ENCODE results near the gene CARD9. TPM values are rescaled to one million over a fixed set of nuclear protein-coding genes. Genes with fewer than 3 reads are reported as not detected.
"Not testable (repeated sequence)": the region's sequence is repeated elsewhere in the genome, so short reads cannot be mapped to it uniquely, and the experiment has no call there.

Gene CARD9
- total RNA-seq, 2 experiments from 2014 or later, result 0.12 to 0.22 TPM

- DNase-seq, result peak; percentile 51
- CTCF ChIA-PET, result interaction anchor here (0.6 to 2.1 kb wide), 5 partner anchors 9 to 493 kb away, joined by 3 to 8 read pairs (median 4); partner anchors contain the start of gene INPP5E
- Mint-ChIP-seq H3K27ac (peak overlapping the region; percentile 95), H3K4me1 (ENCODE audit: low read depth) (peaks cover 64% of the 10 kb centered on the region), H3K4me3 (peak overlapping the region; percentile 88), H3K9me3 (no peaks in the 10 kb centered on the region), H3K27me3 (ENCODE audit: low read depth) (no peaks in the 10 kb centered on the region), H3K36me3 (ENCODE audit: low read depth) (peaks cover 64% of the 10 kb centered on the region)
- intact Hi-C loops (cut with micrococcal nuclease), result loop anchor here (1.0 to 5.0 kb wide), 2 partner anchors 10 to 832 kb away; partner anchors contain the start of genes SNAPC4 and TUBB4B
These were observed 36.3 kb upstream of the CARD9 start for GRCh38 chr9:136409557-136410455.

DNA sequence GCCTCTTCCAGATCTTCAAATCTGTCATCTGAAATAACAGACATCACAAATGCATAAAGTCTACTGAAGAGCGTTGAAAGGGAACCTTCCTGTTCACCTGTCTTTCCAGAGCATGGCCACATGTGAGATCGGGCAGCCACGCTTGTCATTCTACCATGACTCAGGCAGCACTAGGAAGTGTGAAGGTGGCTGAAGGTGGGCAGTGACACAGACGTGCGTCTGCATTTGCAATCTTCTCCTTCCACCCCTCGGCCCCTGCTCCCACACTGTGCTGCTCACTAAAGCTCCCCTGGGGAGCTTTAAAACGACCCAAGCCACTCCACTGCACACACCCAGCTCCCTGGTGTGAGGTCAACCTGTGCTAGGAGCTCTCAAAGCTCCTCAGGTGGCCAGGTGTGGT is 34.4 kb upstream of the CARD9 start:
- intact Hi-C loops (cut with micrococcal nuclease), result no loop called here
- Mint-ChIP-seq H3K9me3 (no peaks in the 10 kb centered on the region), H3K27me3 (ENCODE audit: low read depth) (no peaks in the 10 kb centered on the region), H3K4me3 (peak overlapping the region; percentile 10), H3K27ac (peak overlapping the region; percentile 61), H3K36me3 (ENCODE audit: low read depth) (peaks cover 64% of the 10 kb centered on the region), H3K4me1 (ENCODE audit: low read depth) (peaks cover 76% of the 10 kb centered on the region)
- CTCF ChIA-PET, result no interaction called here
- peak; percentile 65 for DNase-seq

DNA sequence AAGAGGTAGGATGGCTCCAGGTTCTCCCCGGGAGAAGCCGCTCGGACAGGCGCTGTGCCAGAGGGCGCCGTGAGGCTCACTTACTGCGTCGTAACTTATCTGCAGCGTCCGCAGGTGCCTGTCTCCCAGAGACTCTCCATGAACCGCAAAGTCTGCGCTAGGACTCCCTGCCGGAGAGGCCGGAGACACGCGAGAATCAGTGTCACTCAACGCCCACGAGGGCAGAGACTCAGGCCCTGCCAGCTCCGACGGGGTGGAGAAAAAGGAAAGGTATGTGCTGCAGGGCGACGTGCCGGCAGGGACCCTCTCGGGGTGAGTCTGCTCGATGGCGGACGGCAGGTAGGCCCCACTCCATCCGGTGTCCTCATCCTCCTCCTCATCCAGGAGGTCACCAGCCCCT is 33.6 kb upstream of the CARD9 start:
- CTCF ChIA-PET, result interaction anchor here (0.9 kb wide), 1 partner anchor 223 kb away, joined by 4 read pairs; no protein-coding TSS in a partner anchor
- DNase-seq; H3K9me3 Mint-ChIP-seq; H3K4me3 Mint-ChIP-seq; intact Hi-C loops (cut with micrococcal nuclease); H3K27me3 Mint-ChIP-seq (ENCODE audit: low read depth): not testable (repeated sequence)
- Mint-ChIP-seq H3K36me3 (ENCODE audit: low read depth) (peaks cover 65% of the 10 kb centered on the region), H3K27ac (peak overlapping the region; percentile 30), H3K4me1 (ENCODE audit: low read depth) (peaks cover 76% of the 10 kb centered on the region)

- H3K27ac Mint-ChIP-seq, result peak overlapping the region; percentile 98
- not testable (repeated sequence) for H3K27me3 Mint-ChIP-seq (ENCODE audit: low read depth); H3K4me3 Mint-ChIP-seq; DNase-seq; H3K9me3 Mint-ChIP-seq
- peaks cover 74% of the 10 kb centered on the region for H3K4me1 Mint-ChIP-seq (ENCODE audit: low read depth)
- H3K36me3 Mint-ChIP-seq (ENCODE audit: low read depth), result peaks cover 63% of the 10 kb centered on the region
- intact Hi-C loops (cut with micrococcal nuclease), result loop anchor here (2.0 kb wide), 2 partner anchors 33 to 161 kb away; partner anchors contain the start of genes INPP5E and QSOX2
- CTCF ChIA-PET, result interaction anchor here (0.6 to 0.9 kb wide), 2 partner anchors 40 to 224 kb away, joined by 3 to 4 read pairs; no protein-coding TSS in a partner anchor
These were observed 32.4 kb upstream of the CARD9 start for GRCh38 chr9:136405904-136406303.

DNA sequence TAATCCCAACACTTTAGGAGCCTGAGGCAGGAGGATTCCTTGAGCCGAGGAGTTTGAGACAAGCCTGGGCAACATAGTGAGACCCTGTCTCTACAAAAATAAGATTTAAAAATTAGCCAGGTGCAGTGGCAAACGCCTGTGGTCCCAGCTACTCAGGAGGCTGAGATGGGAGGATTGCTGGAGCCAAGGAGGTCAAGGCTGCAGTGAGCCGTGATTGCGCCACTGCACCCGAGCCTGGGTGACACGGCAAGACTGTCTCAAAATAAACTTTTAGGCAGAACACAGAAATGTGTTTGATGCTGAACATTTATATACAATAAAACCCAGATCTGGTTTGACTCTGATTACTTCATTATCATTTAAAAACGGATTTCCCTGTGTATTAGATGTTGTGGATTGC is 32.0 kb upstream of the CARD9 start:
- intact Hi-C loops (cut with micrococcal nuclease), result loop anchor here (2.0 kb wide), 2 partner anchors 33 to 161 kb away; partner anchors contain the start of genes INPP5E and QSOX2
- peaks cover 63% of the 10 kb centered on the region for H3K36me3 Mint-ChIP-seq (ENCODE audit: low read depth)
- no peaks in the 10 kb centered on the region for H3K9me3 Mint-ChIP-seq
- DNase-seq, result no peak
- no peaks in the 10 kb centered on the region for H3K27me3 Mint-ChIP-seq (ENCODE audit: low read depth)
- H3K4me1 Mint-ChIP-seq (ENCODE audit: low read depth), result peaks cover 78% of the 10 kb centered on the region
- H3K27ac Mint-ChIP-seq, result peak overlapping the region; percentile 98
- no peak overlapping the region for H3K4me3 Mint-ChIP-seq
- CTCF ChIA-PET, result no interaction called here

DNA sequence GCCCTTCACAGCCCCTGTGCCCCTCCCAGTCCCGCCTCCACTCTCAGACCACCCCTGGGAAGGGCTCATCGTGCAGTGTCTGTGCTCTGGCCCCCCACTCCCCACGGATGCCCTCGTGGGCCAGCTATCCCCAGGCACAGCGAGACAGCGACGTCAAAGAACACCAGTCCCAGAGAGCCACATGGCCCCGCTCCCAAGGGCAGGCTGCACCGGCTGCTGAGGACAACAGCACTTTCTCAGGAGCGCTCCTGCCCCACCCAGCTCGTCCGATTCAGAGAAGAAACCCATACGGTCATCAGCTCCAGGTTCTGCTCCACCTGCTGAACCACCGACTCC is 31.3 kb upstream of the CARD9 start:
- peak overlapping the region; percentile 60 for H3K4me3 Mint-ChIP-seq
- CTCF ChIA-PET, result no interaction called here
- no peaks in the 10 kb centered on the region for H3K9me3 Mint-ChIP-seq
- H3K36me3 Mint-ChIP-seq (ENCODE audit: low read depth), result peaks cover 60% of the 10 kb centered on the region
- peak overlapping the region; percentile 98 for H3K27ac Mint-ChIP-seq
- intact Hi-C loops (cut with micrococcal nuclease), result loop anchor here (1.0 to 5.0 kb wide), 8 partner anchors 34 to 683 kb away; partner anchors contain the start of genes CAMSAP1, INPP5E, MAN1B1 and QSOX2
- no peaks in the 10 kb centered on the region for H3K27me3 Mint-ChIP-seq (ENCODE audit: low read depth)
- no peak for DNase-seq
- peaks cover 76% of the 10 kb centered on the region for H3K4me1 Mint-ChIP-seq (ENCODE audit: low read depth)

DNA sequence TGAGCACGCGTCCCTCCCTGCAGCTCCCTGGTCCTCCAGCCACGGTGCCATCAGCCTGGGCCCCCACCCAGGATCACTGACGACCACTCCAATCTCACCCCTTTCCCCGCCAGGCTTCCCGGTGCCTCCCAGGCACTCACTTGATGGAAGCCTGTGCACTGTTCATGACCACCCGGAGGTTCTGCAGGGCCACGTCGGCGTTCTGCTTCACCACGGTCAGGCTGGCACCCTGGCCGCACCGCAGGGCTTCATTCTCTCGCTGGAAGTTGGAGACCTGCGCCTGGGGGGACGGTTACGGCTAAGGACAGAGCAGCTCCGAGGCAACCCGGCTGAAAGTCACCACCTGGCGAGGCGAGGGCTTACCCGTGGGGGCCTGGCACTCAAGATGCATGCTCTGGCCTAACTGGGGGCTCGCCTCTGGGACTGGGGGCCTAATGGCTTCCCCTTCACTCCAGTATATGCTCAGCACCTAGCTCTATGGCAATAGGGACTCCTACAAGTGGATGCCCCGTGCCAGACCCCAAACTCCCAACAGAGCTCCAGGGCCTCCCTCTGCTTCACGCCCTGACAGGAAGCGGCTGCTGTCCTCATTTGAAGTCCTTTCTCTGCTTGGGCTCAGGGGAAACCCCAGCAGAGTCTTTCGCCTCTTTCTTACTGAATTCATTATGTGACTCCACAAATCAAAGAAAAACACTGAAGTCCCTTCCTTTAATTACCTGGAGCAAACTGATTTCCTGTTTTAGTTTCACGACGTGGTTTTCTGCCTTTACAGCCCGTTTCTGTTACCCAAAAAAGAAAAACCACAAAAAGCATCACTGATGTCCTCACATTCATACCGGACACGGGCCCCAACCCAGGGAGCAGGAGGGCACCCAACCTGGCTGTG is 30.7 kb upstream of the CARD9 start:
- DNase-seq, result peak; percentile 85
- H3K27ac Mint-ChIP-seq, result peak overlapping the region; percentile 98
- no peaks in the 10 kb centered on the region for H3K9me3 Mint-ChIP-seq
- H3K36me3 Mint-ChIP-seq (ENCODE audit: low read depth), result peaks cover 58% of the 10 kb centered on the region
- peaks cover 72% of the 10 kb centered on the region for H3K4me1 Mint-ChIP-seq (ENCODE audit: low read depth)
- CTCF ChIA-PET, result interaction anchor here (0.6 to 1.4 kb wide), 7 partner anchors 10 to 135 kb away, joined by 3 to 5 read pairs (median 4); no protein-coding TSS in a partner anchor
- H3K27me3 Mint-ChIP-seq (ENCODE audit: low read depth), result no peaks in the 10 kb centered on the region
- intact Hi-C loops (cut with micrococcal nuclease), result loop anchor here (1.0 to 5.0 kb wide), 11 partner anchors 35 to 683 kb away; partner anchors contain the start of genes CAMSAP1, DNLZ, INPP5E and MAN1B1
- peak overlapping the region; percentile 60 for H3K4me3 Mint-ChIP-seq

DNA sequence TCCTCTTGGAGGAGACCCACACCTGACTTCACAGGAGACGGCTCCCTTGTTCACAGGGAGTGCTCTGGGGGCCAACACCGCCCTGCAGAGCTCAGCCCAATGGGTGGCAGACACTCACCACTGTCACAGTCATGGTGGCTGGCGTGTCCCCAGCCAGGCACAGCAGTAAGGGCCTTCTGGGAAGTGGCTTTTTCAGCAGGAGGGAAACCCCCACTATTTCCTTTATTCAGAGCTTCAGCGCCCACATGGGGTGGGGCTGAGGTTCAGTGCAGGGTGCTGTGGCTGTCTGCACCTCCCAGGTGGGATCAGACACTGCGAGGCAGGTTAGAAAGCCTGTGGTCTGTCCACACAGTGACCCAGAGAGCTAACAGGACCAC is 30.1 kb upstream of the CARD9 start:
- DNase-seq, result peak; percentile 90
- peaks cover 72% of the 10 kb centered on the region for H3K4me1 Mint-ChIP-seq (ENCODE audit: low read depth)
- CTCF ChIA-PET, result interaction anchor here (0.6 to 1.4 kb wide), 8 partner anchors 11 to 136 kb away, joined by 3 to 5 read pairs (median 4); no protein-coding TSS in a partner anchor
- intact Hi-C loops (cut with micrococcal nuclease), result loop anchor here (1.0 to 5.0 kb wide), 7 partner anchors 40 to 684 kb away; partner anchors contain the start of genes CAMSAP1, DNLZ, MAN1B1 and SEC16A
- H3K36me3 Mint-ChIP-seq (ENCODE audit: low read depth), result peaks cover 58% of the 10 kb centered on the region
- H3K27ac Mint-ChIP-seq, result peak overlapping the region; percentile 98
- H3K27me3 Mint-ChIP-seq (ENCODE audit: low read depth), result no peaks in the 10 kb centered on the region
- H3K9me3 Mint-ChIP-seq, result no peaks in the 10 kb centered on the region
- peak overlapping the region; percentile 60 for H3K4me3 Mint-ChIP-seq

- no peaks in the 10 kb centered on the region for H3K9me3 Mint-ChIP-seq
These were observed 28.6 kb upstream of the CARD9 start for GRCh38 chr9:136402067-136402466.

GRCh38 chr9:136401173-136401922 is 27.9 kb upstream of the CARD9 start:
- peaks cover 56% of the 10 kb centered on the region for H3K36me3 Mint-ChIP-seq (ENCODE audit: low read depth)
- CTCF ChIA-PET, result interaction anchor here (0.6 to 1.2 kb wide), 9 partner anchors 8 to 482 kb away, joined by 3 to 8 read pairs (median 3); no protein-coding TSS in a partner anchor
- no peaks in the 10 kb centered on the region for H3K27me3 Mint-ChIP-seq (ENCODE audit: low read depth)
- peaks cover 63% of the 10 kb centered on the region for H3K4me1 Mint-ChIP-seq (ENCODE audit: low read depth)
- intact Hi-C loops (cut with micrococcal nuclease), result loop anchor here (5.0 kb wide), 4 partner anchors 284 to 686 kb away; partner anchors contain the start of genes CAMSAP1, MAN1B1 and TMEM250
- peak overlapping the region; percentile 85 for H3K27ac Mint-ChIP-seq
- DNase-seq, result no peak
- peak overlapping the region; percentile 19 for H3K4me3 Mint-ChIP-seq
- H3K9me3 Mint-ChIP-seq, result no peaks in the 10 kb centered on the region

More at GRCh38 chr9:136402067-136402466, 28.6 kb upstream of the CARD9 start:
- peaks cover 53% of the 10 kb centered on the region for H3K36me3 Mint-ChIP-seq (ENCODE audit: low read depth)
- intact Hi-C loops (cut with micrococcal nuclease), result loop anchor here (5.0 kb wide), 4 partner anchors 285 to 685 kb away; partner anchors contain the start of genes CAMSAP1, MAN1B1 and TMEM250
- no peaks in the 10 kb centered on the region for H3K27me3 Mint-ChIP-seq (ENCODE audit: low read depth)
- H3K27ac Mint-ChIP-seq, result peak overlapping the region; percentile 85
- DNase-seq, result no peak
- H3K4me3 Mint-ChIP-seq, result no peak overlapping the region
- peaks cover 65% of the 10 kb centered on the region for H3K4me1 Mint-ChIP-seq (ENCODE audit: low read depth)
- CTCF ChIA-PET, result interaction anchor here (1.0 kb wide), 1 partner anchor 90 kb away, joined by 3 read pairs; no protein-coding TSS in a partner anchor

Measured in activated naive CD4-positive, alpha-beta T cell treated with anti-CD3 and anti-CD28 coated beads for 36 hours (primary cell).